Upper lobe of right lung (tissue), 1 donor: Measurements from ENCODE around the gene NBEAL1. TPM values are rescaled to one million over a fixed set of nuclear protein-coding genes. Genes with fewer than 3 reads are reported as not detected.
"Not testable (repeated sequence)": the region's sequence is repeated elsewhere in the genome, so short reads cannot be mapped to it uniquely, and the experiment has no call there.

ENCODE experiments used
- ATAC-seq: fragments of 200-7000 bp; cut with Tn5 transposase; one replicate; pipeline ENCODE4 v1.9.1; 2020; ENCODE audit warnings: mild to moderate bottlenecking, moderate library complexity
- DNase-seq: peaks from one replicate; pipeline ENCODE4 v3.0.0-alpha.2; 2020
- H3K27ac ChIP-seq: fragments of 200-600 bp; one replicate; pipeline ENCODE4 v1.8.0; 2022
- H3K27me3 ChIP-seq: fragments of 200-600 bp; one replicate; pipeline ENCODE4 v1.8.0; 2022; ENCODE audit warnings: mild to moderate bottlenecking
- H3K36me3 ChIP-seq: fragments of 200-600 bp; one replicate; pipeline ENCODE4 v1.8.0; 2022
- H3K4me1 ChIP-seq: fragments of 200-600 bp; one replicate; pipeline ENCODE4 v1.8.0; 2022
- H3K4me3 ChIP-seq: fragments of 200-600 bp; one replicate; pipeline ENCODE4 v1.8.0; 2022; ENCODE audit warnings: mild to moderate bottlenecking
- H3K9me3 ChIP-seq: fragments of 200-600 bp; one replicate; pipeline ENCODE4 v1.8.0; 2022
- intact Hi-C: fragments of 100-400 bp; cut with DNase I; formaldehyde crosslinking; loops from one replicate; pipeline ENCODE4 v1.11.0; 2022
- total RNA-seq: library from RNA; stranded (reverse); fragmentation: NEBNext Ultra II Directional; extraction: Animal tissue kit (Norgen Biotek cat#: 25700); gene quantifications from one replicate; pipeline ENCODE4 v1.2.1, GENCODE V29; 2021
- TF ChIP-seq, protein P1 (sequence below): fragments of 200-600 bp; IDR thresholded peaks from one replicate; pipeline ENCODE4 v1.8.0; 2022; ENCODE audit warnings: antibody characterized with exemption
- donor health status: DM: no; HTN: yes; CAD: no; lungs with severe emphysema.

NBEAL1 gene
- total RNA-seq, 1 donor from 2014 or later = 73.4 TPM

- Histone ChIP-seq H3K27me3 (no peaks in the 10 kb centered on the region), H3K27ac (no peak overlapping the region), H3K4me3 (no peak overlapping the region), H3K9me3 (no peaks in the 10 kb centered on the region), H3K36me3 (no peaks in the 10 kb centered on the region), H3K4me1 (no peaks in the 10 kb centered on the region)
- intact Hi-C loops = no loop called here
- ATAC-seq = no peak
- TF ChIP-seq, protein P1, sequence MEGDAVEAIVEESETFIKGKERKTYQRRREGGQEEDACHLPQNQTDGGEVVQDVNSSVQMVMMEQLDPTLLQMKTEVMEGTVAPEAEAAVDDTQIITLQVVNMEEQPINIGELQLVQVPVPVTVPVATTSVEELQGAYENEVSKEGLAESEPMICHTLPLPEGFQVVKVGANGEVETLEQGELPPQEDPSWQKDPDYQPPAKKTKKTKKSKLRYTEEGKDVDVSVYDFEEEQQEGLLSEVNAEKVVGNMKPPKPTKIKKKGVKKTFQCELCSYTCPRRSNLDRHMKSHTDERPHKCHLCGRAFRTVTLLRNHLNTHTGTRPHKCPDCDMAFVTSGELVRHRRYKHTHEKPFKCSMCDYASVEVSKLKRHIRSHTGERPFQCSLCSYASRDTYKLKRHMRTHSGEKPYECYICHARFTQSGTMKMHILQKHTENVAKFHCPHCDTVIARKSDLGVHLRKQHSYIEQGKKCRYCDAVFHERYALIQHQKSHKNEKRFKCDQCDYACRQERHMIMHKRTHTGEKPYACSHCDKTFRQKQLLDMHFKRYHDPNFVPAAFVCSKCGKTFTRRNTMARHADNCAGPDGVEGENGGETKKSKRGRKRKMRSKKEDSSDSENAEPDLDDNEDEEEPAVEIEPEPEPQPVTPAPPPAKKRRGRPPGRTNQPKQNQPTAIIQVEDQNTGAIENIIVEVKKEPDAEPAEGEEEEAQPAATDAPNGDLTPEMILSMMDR = no peak
- no peak for DNase-seq
Measured at GRCh38 chr2:202989749-202990148, 24.9 kb upstream of the NBEAL1 start.

DNA sequence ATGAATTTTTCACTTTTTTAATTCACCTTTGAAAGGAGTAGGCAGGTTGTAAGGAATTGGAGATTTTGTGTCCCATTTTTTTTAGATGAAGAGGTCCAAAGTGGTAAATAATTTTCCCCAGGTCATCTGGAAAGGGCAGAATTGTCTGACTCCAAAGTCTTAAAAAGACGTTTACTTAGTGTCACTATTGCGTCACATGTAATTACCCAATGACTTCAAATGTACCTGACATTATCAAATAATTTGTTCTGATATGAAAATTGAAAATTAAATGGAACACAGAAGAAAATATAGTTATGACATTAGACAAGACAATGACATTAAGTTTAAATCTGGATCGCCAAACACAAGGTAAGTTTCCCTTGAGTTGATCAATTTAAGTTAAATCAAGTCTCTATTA lies 24.2 kb upstream of the NBEAL1 start:
- no peaks in the 10 kb centered on the region for H3K4me1 ChIP-seq
- DNase-seq (no peak), ATAC-seq (no peak)
- H3K4me3 ChIP-seq = no peak overlapping the region
- H3K36me3 ChIP-seq = no peaks in the 10 kb centered on the region
- intact Hi-C loops = no loop called here
- no peaks in the 10 kb centered on the region for H3K9me3 ChIP-seq
- TF ChIP-seq, protein P1 = no peak
- no peak overlapping the region for H3K27ac ChIP-seq
- no peaks in the 10 kb centered on the region for H3K27me3 ChIP-seq

DNA sequence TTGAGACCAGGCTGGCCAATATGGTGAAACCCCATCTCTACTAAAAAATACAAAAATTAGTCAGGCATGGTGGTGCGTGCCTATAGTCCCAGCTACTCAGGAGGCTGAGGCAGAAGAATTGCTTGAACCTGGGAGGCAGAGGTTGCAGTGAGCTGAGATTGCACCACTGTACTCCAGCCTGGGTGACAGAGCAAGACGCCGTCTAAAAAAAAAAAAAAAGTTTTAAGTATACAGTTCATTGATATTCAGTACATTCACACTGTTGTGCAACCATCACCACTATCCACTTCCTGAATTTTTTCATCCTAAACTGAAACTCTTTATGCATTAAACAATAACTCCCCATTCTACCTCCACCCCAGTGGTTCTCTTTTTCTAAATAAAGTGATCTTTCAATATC lies 17.6 kb upstream of the NBEAL1 start:
- peak; percentile 68 for ATAC-seq
- intact Hi-C loops, H3K27me3 ChIP-seq, DNase-seq, H3K27ac ChIP-seq, H3K4me3 ChIP-seq, H3K4me1 ChIP-seq, H3K36me3 ChIP-seq, H3K9me3 ChIP-seq: not testable (repeated sequence)

DNA sequence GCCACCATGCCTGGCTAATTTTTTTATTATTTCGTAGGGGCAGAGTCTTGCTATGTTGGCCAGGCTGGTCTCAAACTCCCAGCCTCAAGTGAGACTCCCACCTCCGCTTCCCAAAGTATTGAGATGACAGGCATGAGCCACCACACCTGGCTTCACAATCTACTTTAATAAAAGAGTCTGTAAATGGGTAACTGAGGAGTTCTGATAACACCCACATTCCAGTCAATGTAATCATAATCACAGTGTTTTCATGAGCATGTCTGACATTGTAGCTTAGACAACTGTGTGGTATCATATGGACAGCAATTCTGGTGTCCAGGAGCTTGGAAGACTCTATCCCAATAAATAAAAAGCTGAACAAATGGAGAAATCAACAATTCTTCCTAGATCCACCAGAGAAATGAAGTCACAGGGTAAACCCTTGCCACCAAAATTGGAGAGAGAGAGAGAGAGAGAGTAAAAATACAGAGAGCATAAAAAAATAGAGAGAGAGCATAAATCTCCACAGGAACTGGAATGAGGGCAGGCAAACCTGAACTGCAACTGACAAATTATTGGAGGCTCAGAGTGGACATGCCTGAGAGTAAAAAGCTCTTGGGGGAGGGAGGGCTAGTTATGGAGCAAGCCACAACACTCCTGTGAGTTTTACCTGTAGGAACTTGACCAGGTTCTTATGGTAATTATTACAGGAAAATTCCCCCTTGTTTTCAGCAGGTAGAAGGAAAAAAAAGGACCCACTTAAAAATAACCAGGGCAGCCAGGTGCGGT lies 12.4 kb upstream of the NBEAL1 start:
- intact Hi-C loops = no loop called here
- peak; percentile 44 for ATAC-seq
- DNase-seq = no peak
- TF ChIP-seq, protein P1 = no peak
- Histone ChIP-seq H3K4me1 (no peaks in the 10 kb centered on the region), H3K27ac (no peak overlapping the region), H3K9me3 (no peaks in the 10 kb centered on the region), H3K27me3 (no peaks in the 10 kb centered on the region), H3K4me3 (no peak overlapping the region), H3K36me3 (no peaks in the 10 kb centered on the region)

GRCh38 chr2:203003716-203004115 lies 11.0 kb upstream of the NBEAL1 start:
- TF ChIP-seq, protein P1 = no peak
- Histone ChIP-seq H3K4me1 (no peaks in the 10 kb centered on the region), H3K27me3 (no peaks in the 10 kb centered on the region), H3K4me3 (no peak overlapping the region), H3K9me3 (no peaks in the 10 kb centered on the region), H3K36me3 (no peaks in the 10 kb centered on the region), H3K27ac (no peak overlapping the region)
- ATAC-seq (no peak), DNase-seq (no peak)
- intact Hi-C loops = no loop called here

DNA sequence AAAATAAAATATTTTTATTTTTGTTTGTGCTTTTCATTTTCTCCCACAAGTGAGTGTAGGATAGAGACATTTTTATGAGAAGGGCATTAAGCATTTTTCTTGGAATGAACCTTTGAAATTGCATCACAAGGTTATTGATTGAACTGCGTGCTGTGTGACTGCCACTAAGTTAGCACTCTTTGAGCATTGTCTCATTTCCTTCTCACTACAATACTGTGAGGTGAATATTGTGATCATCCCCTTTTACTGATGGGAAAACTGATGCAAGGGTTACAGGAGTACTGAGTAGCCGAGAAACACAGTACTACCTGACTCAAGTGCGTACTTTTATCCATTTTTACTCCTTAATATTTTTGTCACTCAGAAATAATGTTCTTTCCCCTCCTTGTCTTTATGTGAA lies 2.0 kb downstream of the NBEAL1 start:
- intact Hi-C loops = no loop called here
- Histone ChIP-seq H3K4me3 (peak overlapping the region; percentile 88), H3K4me1 (peaks cover 17% of the 10 kb centered on the region), H3K27ac (peak overlapping the region; percentile 95), H3K36me3 (no peaks in the 10 kb centered on the region), H3K27me3 (no peaks in the 10 kb centered on the region), H3K9me3 (no peaks in the 10 kb centered on the region)
- DNase-seq (no peak), ATAC-seq (no peak)
- TF ChIP-seq, protein P1 = no peak
